GM18505 (cell line): ENCODE measurements around the gene REXO1.

Experiments
- ATAC-seq: cut with Tn5 transposase; IDR thresholded peaks from one replicate; pipeline ENCODE4 v1.9.1; 2021; ENCODE audit not compliant: unreplicated experiment
- POLR2A ChIP-seq: IDR thresholded peaks from 4 replicates; pipeline ENCODE4 v1.6.1; 2011; ENCODE audit warnings: borderline replicate concordance; ENCODE audit not compliant: insufficient read depth, insufficient read length; ENCODE audit errors: extremely low read depth

Gene REXO1

DNA sequence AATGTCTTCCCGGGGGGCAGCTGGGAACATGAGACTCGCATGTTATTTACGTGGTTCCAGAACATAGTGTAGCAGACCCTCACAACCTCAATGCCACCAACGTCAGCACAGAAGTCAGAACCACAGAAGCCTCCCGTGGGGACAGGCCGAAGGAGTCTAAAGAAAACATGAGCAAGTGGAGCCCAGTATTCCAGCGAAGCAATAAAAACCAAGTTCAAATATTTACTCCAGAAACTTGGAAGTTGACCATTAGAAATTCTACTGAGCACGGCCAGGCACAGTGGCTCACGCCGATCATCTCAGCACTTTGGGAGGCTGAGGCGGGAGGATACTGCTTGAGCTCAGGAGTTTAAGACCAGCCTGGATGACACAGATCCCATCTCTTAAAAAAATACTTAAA is 18.3 kb downstream of the REXO1 start:
- no peak for TF ChIP-seq POLR2A
- no peak for ATAC-seq

DNA sequence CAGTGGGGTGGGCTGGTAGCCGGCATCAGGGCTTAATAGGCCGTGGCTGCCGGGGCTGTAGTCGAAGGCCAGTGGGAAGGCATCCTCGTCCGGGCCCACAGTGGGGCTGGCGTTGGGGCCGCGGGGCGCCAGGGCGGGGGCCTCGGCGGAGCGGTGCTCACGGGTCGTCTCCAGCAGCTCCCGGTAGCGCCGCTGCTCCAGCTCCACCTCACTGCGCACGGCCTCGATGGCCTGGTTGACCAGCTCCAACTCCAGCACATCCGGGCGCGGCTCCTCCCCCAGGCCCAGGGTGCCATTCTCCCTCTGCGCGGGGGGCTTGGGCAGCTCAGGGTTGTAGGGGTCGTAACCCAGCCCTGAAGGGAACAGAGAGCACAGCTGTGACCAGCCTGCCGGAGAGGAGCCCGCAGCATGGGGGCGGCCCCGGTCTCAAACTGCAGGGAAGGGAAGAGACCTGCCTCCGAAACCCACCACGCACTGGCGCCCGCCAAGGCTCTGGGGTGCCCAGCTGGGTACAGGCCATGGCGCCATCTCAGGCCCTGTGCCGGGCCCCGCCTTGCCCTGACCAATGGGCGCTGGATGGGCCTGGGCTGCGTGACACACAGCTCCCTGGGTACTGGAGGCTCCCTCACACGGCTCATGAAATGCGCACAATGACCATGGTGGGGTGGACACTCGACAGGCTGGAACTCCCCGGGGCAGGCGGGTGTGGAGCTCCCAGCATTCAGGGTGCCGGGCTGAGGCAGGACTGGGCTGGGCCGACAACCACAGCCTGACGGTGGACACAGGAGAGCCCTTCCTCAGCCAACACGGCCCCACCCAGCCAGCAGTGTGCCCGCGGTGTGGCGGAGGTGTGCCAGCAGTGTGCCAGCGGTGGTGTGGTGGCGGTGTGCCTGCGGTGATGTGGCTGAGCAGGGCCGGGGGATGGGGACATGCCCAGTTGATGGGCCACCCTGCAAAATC is 19.7 kb downstream of the REXO1 start:
- no peak for ATAC-seq

DNA sequence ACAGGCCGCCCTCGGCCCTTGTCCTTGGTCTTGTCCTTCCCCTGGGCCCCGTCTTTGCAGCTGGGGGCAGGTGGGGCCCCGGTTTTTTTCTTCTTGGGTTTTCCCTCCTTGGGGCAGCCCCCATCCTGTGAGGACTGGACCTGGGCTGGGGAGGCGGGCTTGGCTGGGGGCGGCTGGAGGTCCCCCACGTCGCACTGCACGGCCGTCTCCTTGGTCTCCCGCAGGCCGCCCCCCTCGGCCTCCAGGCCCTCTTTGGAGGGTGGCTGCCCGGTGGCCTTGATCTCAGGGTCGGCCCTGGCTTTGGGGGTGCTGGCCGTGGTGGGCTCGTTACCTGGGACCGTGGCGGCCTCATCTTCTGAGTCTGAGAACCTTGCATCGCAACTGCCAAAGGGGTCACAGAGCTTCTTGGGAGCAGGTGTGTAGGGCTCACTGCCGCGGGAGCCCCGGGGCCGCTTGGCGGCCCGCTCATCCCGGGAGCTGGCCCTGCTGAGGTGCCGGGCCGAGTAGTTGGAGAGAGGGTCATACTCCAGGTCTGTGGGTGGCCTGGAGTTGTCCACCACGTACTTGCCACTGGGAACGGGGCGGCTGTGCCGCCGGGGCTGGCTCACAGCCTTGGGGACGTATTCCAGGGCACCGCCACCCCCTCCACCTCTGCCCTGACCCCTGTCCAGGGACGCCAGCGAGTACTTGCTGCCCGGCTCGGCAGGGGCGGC is 20.6 kb downstream of the REXO1 start:
- ATAC-seq = no peak
- TF ChIP-seq POLR2A = no peak

More for the DNA sequence above, 19.7 kb downstream of the REXO1 start:
- no peak for TF ChIP-seq POLR2A

DNA sequence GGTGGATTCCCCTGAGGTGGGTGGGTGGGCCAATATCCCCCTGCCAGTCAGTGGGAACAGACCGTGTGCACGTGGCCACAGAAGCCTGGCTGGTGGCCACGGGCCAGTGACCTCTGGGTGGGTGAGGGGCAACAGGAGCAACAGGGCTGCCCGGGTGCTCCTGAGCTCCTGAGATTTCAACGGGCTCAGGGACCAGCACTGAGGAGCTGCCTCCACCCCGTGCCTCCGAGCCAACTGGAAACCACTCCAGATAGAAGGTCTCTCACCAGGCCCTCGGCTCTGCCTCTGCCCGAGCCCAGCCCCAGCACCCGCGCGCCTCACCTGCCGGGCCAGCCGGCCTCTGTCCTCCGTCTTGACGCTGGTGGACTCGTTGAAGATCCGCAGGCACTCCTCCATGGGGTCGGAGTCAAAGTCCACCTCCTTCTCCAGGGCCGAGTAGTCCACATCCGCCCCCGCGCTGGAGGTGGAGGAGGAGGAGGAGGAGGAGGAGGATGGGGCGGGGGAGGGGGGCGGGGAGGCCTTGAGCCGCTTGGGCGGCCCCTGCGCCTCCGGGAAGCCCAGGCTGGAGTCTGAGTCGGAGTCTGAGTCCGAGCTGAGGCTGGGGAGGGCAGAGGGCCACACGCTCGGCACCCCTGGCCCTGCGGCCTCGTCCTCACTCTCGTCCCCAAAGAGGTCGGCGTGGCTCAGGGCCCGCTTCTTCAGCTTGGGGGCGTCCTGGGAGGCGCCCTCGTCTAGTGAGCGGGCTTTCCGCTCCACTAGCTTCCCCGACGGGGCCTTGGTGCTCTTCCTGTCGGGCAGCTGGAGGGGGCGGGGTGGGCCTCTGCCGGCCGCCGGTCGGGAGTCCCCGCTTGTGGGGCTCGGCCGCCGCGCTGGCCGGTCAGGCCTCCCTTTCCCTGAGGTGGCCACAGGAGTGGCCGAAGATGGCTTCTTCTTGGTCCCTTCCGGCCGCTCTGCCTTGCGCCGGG is 21.4 kb downstream of the REXO1 start:
- TF ChIP-seq POLR2A = no peak
- no peak for ATAC-seq

DNA sequence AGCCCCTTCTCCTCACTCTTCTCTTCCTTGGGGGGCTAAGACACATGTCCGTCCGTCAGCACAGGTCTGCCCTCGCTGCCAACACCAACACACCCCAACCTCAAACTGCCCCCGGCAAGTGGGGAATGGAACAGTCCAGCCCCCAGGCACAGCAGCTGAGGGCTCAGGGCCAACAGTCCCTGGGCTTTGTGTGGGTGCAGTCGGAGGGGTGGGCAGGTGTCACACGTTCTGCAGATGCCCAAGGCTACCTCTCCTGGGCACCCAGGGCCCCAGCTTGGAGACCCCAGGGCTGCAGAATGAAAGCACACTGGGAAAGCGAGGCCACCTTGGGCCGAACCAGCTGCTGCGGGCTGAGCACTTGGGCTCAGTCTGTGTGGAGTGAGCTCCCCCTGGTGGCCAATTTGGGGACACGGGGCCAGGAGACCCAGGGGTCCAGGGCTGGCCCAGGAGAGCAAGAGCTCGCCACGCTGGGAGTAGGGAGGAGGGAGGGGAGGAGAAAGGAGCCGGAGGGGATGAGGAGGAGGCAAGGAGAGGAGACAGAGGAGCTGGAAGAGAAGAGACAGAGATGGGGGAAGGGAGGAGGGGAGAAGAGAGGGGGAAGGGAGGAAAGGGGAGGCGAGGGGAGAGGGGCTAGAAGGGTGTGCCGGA is 22.2 kb downstream of the REXO1 start:
- ATAC-seq = no peak
- no peak for TF ChIP-seq POLR2A

DNA sequence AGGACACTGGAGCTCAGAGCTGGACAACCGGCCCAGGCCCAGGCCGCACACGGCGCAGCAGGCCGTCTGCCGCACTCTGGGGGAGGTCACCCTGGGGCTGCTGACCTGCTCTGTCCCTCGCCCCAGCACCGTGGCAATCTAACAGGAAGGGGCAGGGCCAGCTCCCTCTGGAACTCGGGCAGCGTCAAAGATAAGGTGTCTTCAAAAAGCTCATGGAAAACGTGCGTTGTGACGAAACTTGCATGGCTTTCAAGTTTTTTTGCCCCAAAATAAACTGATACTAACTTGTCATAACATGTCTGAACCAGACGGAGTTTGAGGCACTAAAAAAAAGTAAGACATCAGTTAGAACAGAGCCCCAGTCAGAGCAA is 24.0 kb downstream of the REXO1 start:
- no peak for ATAC-seq
- TF ChIP-seq POLR2A = no peak

DNA sequence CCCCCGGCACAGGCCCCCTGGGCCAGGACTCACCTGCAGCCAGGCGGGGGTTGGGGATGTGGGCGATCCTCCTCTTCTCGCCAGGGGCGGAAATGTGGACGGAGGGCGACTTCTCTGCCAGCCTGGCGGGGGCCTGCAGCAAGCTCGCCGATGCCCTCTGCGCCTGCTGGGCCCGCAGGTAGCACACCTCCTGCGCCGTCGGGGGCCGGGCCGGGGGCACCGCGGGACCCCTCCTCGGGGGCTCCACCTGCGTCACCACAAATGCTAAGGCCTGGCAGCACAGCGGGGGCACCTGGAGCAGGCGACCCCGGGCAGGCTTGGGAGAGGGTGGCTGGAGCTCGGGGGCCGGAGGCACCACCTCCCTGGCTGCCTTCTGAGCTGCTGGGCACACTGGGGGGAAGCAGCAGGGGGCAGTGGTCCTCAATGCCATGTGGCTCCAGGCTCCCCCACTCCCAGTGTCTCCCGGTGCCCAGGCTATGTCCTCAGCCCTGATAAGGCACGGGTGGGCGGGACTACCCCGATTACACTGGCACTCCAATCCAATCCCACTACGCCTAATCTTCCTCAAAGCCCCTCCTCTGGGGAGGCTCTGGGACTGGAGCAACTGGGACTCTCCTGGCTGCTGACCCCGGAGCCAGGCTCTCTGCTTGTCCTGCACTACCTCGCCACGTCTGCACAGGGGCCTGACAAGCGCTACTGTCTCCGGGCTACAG is 24.6 kb downstream of the REXO1 start:
- TF ChIP-seq POLR2A = no peak
- ATAC-seq = no peak

DNA sequence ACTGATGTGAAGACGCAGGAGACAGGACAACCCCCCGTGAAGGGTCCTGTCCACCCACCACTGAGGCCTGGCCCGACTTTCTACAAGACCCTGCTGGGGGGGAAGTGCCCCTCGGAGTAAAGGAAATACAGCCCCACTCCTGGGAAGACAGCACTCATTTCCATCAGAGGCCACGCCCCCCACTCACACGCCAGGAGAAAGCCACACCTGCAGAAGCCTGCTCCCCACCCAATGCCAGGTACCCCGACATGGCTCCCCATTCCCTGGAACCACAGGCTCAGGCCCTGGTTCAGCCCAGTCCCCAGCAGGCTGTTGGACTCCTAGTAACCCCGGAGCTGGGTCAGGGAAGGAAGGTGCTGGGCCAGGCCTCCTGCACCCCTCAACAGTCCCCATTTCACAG is 25.3 kb downstream of the REXO1 start:
- TF ChIP-seq POLR2A = no peak

DNA sequence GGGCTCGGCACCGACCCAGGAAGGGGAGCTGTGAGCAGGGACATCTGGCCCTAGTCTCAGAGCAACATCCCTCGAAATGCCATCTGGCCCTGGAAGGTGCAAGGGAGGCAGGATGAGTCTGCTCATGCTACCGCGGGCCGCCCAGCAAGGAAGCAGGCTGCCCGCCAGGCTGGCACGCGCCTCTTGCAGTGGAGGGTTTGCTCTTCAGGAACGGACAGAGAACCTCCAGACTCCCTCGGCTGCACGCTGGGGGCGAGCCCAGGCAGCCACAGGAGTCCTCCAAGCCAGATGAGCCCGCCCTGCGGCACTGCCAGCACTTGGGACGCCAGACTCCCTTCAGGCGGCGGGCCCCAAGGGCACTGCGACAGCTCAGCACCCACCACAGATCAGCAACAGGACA is 26.1 kb downstream of the REXO1 start:
- no peak for TF ChIP-seq POLR2A
- ATAC-seq = no peak

More for the DNA sequence above, 25.3 kb downstream of the REXO1 start:
- ATAC-seq = no peak

DNA sequence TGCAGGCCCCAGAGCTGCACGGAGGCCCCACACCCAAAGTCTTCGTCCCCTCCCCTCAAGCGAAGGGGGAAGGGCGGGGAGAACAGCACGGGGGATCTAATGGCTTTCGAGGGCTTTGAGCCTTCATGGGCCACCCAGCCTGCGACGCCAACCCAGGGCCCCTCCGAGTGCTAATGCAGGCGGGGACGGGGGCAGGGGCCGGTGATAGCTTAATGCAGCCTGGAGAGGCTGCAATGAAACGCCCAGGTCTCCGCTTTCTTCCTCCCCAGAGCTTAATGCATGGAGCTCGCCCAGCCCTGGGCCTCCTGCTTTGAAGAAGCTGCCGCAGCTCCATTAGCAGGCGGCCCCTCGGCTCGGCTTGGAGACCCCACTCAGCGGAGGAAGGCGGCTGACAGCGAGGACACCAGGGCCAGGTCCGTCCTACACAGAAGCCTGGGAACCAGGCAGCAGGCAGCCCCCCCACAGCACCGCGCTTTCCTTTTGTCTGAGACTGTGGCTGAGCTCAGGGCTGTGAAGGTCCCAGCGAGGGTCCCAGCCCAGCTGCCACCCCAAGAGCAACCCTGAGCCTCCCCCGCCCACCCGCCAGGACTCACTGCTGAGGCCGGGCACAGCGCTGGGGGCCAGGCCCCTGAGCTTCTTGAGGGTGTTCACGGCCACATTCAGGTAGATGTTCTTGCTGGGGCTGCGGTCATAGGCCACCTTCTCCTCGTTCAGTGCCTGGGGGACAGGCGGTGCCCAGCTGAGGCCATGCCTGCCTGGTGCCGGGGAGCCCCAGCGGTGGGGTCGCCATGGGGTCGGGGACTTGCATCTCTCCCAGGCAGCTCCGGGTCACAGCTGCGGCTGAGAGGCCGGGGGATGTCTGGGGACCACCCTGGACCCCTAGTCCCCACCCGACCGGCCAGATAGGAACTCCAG is 28.7 kb downstream of the REXO1 start:
- no peak for TF ChIP-seq POLR2A
- ATAC-seq = no peak

DNA sequence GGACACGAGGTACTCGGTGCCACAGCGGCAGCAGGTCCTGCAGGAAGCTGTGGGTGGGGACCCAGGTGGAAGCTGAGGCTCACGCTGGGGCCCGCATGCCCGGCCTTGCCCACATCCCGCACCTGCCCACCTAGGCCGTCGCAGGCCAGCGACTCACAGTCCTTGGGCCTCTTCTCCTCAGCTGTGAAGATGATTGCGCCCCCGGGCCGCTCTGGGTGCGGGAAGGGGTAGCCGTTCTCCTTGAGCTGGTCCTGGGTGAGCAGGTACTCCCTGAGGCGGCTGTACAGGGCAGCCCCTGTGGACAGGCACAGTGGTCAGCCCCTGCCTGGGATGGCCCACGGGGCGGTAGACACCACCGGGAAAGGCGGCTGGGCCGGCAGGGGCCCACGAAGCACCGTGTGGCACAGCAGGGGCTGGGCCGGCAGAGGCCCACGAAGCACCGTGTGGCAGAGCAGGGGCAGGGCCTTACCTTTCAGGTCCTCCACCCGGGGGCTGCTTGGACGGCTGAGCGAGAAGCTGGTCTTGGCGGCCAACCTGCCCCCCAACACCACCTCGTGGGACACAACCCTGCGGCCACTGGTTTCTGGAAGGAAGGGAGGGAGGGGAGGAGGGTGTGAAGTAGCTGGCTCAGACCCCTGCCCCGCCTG is 29.6 kb downstream of the REXO1 start:
- no peak for TF ChIP-seq POLR2A
- no peak for ATAC-seq
